Dermis microvascular lymphatic vessel endothelial cell (primary cell): ENCODE measurements around the gene PAN2. TPM values are rescaled to one million over a fixed set of nuclear protein-coding genes. Genes with fewer than 3 reads are reported as not detected.
"Not testable (repeated sequence)": the region's sequence is repeated elsewhere in the genome, so short reads cannot be mapped to it uniquely, and the experiment has no call there.

ENCODE experiments used
- DNase-seq, 2 donors: peaks; one replicate each; pipeline versions ENCODE4 v3.0.0 to v3.0.0-alpha.2; 2010; ENCODE audit warnings: low read depth in 2 of 2
- total RNA-seq: library from RNA; depleted of rRNA; stranded (reverse); fragments of >200 nt; gene quantifications from 2 replicates; pipeline ENCODE4 v1.2.1, GENCODE V29; 2014

The PAN2 gene
- total RNA-seq, 1 donor from 2014 or later: 6.7 TPM

DNA sequence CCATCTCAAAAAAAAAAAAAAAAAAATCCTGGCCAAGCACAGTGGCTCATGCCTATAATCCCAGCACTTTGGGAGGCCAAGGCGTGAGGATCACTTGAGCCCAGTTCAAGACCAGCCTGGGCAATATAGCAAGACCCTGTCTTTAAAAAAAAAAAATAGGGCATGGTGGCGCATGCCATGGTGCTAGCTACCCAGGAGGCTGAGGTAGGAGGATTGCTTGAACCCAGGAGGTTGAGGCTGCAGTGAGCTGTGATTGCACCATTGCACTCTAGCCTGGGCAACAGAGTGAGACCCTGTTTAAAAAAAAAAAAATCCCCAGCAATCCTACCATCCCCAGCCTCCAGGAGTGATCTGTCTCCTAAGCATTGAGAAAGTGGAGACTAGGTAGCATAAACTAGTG, 8.5 kb upstream of the PAN2 start:
- DNase-seq: not testable (repeated sequence)

DNA sequence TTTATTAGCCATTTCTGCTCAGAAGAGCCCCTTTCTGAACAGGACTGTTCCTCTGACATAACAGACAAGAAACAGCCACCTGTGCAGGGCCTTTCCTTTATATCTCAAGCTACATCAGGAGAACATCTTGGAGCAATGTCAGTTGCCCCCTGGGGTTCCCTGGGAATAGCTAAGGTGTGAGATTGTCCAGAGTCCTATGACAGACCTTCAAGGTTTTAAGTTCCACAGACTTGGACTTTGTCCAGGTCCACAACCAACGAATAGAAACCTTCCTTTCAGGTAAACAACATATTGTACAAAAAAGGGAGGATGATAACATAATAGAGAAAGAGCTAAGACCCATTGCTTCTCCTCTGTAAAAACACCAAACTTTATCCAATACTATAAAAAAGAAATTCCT, 7.8 kb upstream of the PAN2 start:
- DNase-seq: no peak

DNA sequence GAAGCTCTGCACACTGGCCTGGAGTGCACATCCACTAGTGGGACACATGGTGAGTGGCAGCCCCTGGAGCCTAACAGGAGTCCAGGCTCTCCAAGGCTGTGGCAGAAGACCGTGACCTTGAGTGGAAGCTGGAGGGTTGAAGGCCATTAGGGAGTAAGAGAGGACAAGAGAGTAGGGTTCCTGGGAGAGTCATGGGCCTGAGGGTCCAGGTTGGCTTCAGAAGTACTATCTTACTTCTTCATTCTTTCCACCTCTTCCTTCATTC, 5.3 kb upstream of the PAN2 start:
- DNase-seq: no peak

DNA sequence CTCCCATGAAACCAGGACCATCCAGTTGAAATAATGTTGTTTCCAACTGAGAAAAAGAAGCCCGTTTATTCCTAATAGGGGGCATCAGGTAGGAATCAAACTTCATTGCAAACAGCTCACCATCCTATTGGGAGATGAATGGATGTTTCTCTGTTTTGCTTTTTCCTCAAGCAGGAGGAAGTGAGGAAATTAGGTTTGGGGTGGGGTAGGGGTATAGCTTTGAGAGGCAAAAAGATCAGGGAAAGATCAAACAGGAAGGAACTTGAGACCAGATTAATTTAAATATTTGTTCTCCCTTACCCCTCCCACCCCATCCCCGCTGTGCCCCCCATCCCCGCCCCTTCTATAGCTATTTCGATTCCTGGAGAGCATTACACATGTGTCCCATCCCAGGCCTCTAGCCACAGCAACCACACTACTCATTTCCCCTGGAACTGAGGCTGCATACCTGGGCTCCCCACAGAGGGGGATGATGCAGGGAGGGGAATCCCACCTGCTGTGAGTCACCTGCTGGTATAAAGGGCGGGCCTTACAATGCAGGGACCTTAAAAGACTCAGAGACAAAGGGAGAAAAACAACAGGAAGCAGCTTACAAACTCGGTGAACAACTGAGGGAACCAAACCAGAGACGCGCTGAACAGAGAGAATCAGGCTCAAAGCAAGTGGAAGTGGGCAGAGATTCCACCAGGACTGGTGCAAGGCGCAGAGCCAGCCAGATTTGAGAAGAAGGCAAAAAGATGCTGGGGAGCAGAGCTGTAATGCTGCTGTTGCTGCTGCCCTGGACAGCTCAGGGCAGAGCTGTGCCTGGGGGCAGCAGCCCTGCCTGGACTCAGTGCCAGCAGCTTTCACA, 4.7 kb upstream of the PAN2 start, which contains the start of gene IL23A:
TSS of gene IL23A (plus strand) at position 577 of the 850 bp plus-strand sequence. CDS start at position 738, 161 bp downstream.
- DNase-seq: peak in 1 of 2 donors; percentile 69

DNA sequence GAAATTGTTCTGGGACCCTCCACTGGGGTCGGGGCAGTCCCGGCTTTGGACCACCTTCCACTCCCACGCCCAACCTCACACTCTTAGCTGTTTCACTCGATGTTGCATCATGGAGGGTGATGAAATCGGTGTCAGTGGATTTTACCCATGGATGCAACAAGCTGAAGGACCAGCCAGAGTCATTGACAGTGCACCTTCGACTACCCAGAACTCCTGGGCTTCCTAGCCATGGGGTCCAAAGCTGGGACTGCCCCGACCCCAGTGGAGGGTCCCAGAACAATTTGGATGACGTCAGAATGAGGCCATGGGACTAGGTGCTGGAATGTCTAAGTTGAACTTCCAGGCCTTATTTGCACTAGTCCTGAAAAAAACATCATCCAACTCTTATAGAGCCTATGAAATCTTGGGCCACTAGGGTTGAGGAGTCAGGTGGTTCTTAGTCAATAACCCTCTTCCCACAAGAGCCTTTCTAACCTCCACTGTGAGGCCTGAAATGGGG, 4.0 kb upstream of the PAN2 start:
- DNase-seq: no peak

DNA sequence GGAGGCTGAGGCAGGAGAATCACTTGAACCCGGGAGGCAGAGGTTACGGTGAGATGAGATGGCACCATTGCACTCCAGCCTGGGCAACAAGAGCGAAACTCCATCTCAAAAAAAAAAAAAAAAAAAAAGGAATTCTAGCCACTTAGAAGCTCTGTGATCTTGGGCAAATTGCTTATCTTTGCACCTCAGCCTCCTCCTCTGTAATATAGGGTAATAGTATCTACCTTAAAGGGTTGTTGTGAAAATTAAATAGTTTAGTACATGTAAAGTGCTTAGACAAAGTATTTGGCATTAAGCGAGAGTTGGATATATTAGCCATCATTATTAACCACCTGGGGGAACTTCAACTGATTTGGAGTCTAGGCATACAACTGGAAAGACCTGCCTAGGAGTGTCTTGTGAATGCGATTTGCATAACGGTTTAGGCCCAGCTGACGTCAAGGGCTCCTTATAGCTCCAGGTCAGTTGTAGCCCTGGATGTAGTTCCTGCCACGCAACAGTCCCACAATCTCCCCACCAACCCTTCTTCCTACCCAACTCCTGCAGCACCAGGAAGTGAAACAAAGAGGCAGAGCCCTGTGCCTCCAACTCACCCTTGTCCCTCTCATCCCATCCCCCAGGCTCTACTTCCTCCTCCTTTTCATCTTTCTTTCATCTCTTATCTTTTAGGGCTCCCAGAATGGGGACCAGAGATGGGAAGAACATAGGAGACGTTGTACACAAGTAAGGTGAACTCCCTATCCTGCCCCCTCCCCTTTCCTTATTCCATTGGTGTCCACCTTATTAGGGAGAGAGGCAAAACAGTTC, 2.8 kb upstream of the PAN2 start:
- no peak for DNase-seq

DNA sequence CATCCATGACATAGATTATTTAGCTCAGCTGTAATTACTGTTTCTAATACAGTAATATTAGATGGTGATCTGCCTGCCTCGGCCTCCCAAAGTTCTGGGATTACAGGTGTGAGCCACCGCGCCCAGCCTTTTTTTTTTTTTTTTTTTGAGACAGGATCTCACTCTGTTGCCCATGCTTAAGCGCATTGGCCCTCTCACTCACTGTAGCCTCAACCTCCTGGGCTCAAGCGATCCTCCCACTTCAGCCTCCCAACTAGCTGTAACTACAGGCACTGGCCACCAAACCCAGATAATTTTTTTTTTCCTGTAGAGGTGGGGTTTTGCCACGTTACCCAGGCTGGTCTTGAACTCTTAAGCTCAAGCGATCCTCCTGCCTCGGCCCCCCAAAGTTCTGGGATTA, 1.7 kb upstream of the PAN2 start:
- not testable (repeated sequence) for DNase-seq

DNA sequence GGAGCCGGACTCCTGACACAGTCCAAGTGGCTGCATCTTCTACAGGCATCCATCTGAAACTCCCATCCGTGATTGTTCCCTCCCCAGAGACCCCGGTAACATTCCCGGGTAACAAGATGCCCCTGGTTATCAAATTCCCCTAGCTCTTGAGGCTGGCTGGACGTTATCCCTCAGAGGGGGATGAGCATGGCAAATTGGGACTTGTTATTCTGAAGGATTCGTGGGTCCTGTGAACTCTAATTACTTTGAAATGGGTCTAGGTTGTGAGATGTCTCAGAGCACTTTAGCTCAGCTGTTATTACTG, 642 bp upstream of the PAN2 start:
- no peak for DNase-seq

DNA sequence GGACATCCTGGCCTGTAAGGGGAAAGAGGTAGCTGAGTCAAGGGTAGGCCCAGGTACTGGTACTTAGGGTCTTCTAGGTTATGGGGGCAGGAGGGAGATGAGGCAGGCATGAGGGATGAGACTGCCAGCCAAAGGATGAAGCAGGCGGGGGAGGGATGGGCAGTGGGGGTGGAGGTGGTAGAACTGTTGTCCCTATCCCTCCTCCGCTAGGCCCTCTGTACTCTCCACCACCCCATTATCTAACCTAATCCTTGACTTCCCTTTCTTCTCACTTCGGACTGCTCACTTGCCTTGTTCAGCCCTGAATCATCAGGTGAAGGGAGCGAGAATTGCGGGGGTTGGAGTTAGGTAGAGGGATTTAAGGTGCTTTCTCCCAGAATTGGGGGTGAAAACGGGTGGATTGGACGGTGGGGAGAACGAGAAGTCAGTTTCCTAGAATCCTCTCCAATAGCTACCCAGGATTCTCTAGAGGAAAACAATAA, 562 bp downstream of the PAN2 start:
- no peak for DNase-seq

DNA sequence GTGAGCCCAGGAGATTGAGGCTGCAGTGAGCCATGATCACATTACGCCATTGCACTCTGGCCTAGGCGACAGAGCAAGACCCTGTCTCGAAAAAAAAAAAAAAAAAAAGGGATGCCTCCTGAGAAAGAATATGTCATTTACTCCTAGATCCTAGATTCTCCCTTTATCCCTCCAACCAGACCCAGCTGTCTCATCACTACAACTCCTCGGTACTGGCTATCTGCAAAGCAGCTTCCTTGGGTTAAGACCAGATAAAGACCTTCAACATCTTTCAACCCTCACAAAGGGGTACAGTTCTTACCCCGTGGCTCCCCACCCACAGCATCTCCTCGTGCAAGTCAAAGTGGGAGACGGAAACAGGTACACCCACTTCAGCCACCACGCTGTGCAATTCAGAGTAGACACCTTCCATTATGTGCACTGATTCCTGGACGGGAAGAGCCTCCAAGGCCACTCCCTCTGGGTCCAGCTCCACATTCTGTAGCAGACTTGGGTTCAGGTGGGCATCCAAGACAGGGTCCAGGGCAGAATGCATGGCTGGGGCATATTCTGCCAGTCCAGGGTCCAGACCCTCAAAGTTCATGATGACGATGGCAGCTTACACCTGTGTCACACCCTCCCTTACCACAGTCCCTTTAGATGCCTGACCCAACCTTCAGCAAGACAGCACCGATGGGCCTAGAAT, 1.1 kb downstream of the PAN2 start:
- DNase-seq: no peak

DNA sequence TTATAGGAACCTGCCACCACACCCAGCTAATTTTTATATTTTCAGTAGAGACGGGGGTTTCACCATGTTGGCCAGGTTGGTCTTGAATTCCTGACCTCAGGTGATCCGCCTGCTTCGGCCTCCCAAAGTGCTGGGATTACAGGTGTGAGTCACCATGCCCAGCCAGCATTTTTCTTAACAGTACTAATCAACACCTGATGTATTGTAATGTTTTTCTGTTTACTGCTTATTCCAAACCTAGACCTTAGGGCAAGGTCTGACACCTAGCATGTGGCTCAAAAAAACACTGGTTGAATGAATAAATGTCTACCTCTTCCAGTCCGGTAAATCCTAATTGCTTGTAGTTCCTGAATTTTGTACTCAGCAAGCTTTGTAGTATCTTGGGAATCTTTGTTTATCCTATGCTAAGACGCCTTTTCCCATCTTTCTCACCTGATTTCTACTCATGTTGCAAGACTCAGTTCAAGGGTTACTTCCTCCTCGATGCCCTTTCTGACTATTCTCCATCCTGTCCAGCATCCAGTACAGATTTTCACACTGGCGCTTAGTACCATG, 2.8 kb downstream of the PAN2 start:
- DNase-seq: no peak

DNA sequence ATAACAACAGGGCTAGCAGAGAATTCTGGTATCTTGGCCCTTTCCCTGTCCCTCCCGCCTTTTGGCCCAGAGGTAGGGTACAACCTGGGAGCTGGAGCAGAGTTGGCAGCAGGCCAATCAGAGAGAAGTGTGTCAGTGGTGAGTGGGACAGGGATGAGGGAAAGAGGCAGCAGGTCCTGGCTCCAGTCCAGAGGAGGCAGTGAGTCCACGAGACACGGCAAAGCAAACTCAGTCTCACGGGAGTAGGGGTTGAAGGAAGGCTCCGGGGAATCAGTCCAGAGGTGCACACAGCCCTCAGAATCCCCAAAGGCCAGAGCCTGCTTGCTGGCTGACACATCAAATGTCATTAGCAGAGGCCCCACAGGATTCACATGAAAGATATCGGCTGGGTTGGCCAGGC, 7.3 kb downstream of the PAN2 start:
- DNase-seq: no peak

DNA sequence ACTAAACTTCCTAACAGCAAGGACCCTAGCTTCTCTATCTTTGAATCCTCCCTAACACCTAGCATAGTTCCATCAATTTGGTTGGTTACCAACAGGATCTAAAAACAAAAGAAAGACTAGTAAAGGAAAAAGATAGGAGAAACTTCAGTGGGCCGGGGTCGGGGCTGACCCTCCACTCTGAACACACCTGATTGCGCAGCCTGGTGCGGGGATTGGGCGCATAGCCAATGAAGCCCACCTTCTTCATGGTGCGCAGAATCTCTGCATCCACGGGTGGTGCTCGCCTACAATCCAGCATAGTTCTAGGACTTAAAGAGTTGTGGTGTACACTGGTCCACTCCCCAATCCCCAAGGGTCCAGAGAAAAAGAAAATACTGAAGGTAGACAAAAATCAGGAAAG, 7.7 kb downstream of the PAN2 start:
- no peak for DNase-seq

DNA sequence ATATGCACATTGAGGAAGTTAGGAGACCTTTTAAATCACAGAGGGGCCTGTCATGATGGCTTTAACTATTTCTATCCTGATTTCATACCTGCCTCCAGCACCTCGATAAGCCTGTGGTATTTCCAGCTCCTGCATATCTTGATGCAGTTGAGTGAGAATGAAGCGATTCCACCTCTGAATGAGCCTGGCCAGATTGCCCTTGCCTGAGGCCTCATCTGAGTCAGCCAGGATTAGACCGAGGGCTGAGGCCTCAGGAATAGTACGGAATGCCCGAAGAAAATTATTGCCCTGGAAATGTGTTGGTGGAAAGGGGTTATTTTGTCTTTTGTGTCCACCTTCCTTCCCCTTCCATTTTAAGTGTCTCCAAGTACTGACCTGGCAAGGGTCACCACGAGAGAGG, 9.6 kb downstream of the PAN2 start:
- DNase-seq: no peak

DNA sequence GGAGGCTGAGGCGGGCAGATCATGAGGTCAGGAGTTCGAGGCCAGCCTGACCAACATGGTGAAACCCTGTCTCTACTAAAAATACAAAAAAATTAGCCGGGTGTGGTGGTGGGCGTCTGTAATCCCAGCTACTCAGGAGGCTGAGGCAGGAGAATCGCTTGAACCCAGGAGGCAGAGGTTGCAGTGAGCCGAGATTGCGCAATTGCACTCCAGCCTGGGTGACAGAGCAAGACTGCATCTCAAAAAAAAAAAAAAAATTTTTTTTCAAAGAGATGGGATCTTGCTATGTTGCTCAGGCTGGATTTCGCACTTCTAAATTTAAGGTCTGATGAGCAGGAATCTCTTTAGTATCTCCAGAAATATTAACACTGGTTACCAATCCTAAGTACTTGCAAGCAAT, 12.2 kb downstream of the PAN2 start:
- DNase-seq: not testable (repeated sequence)

DNA sequence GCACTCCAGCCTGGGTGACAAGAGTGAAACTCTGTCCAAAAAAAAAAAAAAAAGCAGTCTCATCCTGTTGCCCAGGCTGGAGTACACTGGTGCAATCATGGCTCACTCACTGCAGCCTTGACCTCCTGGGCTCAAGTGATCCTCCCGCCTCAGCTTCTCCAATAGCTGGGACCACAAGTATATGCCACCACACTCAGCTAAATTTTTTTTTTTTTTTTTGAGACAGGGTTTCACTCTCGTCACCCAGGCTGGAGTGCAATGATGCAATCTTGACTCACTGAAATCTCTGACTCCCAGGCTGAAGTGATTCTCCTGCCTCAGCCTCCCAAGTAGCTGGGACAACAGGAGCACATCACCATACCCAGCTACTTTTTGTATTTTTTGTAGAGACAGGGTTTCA, 12.8 kb downstream of the PAN2 start:
- DNase-seq: no peak

DNA sequence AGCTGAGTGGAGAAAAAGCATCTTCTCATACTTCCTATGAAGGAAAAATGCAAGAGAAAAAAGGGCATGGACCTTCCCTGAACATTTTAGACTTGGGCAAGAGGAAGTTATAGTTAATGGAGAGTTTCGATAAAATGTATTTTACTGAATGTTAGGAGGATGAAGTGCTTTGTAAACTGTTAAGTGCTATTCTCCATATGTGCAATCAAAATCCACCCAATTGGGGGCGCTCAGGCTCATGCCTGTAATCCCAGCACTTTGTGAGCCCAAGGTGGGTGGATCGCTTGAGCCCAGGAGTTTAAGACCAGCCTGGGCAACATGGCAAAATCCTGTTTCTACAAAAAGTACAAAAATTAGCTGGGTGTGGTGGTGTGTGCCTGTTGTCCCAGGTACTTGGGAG, 16.1 kb downstream of the PAN2 start:
- no peak for DNase-seq

DNA sequence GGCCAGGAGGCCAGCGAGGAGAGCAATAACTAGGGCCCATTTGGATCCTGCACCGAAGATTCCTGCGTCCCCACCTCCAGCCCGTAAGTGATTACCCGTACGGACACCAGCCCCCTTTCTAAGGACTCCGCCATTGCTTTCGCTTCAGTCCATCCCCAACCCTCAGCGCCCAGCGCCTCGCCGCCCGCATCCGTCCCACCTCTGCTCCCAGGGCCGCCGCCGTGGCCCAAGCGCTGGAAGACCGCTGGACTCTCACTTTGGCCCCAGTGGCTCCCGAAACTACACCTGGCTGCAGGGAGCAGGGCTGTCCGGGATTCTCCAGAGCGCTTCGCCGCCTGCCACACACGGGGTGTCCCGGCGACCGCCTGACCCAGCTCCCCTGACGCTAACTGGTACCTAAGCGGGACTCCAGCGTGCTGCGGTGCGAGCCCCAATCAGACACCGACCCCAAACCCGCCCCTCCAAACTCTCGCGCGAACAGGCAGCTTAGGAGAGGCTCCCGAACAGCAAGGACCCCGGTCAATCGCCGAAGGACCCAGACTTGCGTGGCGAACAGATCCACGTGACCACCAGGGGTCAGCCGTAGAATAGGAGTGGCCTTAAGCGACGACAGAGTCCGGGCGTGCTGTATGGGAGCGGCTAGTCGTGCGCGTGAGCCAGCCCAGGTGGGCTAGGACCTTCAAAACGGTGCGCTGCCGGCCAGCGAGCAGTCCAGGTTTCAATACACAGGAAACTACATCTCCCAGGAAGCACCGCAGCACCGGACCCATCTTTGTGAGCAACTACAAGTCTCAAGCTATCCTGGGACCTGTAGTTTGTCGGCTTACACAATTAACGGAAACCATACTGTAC, 18.0 kb downstream of the PAN2 start, which contains the start of gene CNPY2:
TSS of gene CNPY2 (minus strand) at position 367 of the 852 bp plus-strand sequence. CDS start 771 bp downstream, outside the sequence.
- DNase-seq: peak; percentile 96 to 98

DNA sequence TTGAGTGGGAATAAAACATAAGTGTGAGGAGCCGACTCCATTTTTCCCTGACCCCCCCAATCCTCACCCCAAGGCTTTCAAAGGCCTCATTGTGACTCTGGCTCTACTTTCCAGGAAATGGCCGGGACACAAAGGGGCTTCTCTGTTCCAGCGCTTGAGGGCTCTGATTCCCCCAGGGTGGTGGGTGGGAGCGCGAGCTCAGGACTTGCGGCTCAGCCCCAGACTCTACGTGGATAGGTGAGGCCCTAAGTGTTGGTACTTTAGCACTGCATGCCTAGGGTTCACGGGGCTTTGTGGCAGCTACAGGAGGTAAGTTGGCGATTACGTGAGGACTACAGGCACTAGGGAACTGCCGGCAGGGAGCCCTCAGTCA, 18.6 kb downstream of the PAN2 start:
- peak in 1 of 2 donors; percentile 21 for DNase-seq

DNA sequence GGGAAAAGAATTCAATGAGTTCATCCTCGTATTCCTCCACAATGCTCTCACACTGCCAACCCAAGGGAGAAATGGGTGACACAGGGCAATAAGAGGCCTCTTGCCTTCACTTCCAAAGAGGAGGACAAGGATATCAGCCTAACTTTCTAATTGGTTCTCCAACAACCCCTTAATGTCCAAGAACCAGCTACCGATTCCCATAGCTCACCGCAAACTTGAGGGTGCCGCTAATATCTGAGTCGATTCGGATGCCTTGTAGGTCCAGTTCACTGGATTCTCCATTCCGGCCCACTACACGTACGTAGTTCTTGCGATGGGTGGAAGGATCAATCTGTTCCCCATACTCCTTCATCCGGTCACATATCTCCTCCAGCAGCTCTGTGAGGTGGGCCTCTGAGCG, 22.8 kb downstream of the PAN2 start:
- DNase-seq: no peak

DNA sequence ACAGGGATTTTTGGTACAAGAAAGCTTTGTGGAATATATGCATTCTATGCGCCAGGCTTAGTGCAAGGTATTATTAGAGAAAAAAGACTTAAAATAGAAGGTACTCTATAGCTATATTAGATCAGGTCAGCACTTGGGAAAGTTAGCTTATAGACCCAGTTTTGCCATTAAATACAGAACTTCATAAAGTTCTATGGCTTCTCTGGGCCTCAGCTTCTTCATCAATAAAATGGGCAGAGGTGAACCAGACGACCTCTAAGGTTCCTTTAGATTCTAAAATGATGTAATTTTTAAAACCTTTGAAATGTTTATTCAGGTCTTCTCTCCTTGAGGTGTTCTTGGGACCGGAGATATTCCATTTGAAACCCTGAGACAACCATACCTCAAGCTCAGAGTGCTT, 25.1 kb downstream of the PAN2 start:
- no peak for DNase-seq
